ENCODE data around the gene MED8. TPM values are rescaled to one million over a fixed set of nuclear protein-coding genes. Genes with fewer than 3 reads are reported as not detected.
A peak's percentile ranks its signal among the peaks of the same experiment; 100 is the strongest.

Gene MED8
- total and polyA plus RNA-seq, 2 of the 4 experiments (the other 2 are of a cell fraction): 61.1 to 120 TPM

- peak overlapping the region; percentile 68 for H2AK5ac ChIP-seq (ENCODE audit: low read depth, low read length)
- H3K4me3 ChIP-seq (ENCODE audit: insufficient read depth, low read depth, low read length): no peak overlapping the region
- no peak overlapping the region for H3K9ac ChIP-seq (ENCODE audit: low read depth, low read length)
- POLR2A ChIA-PET (ENCODE audit: unreplicated experiment): no interaction called here
- H4K20me1 ChIP-seq (ENCODE audit: insufficient read depth, low read length): peaks cover 3% of the 10 kb centered on the region; the same call in 1 of the 2 replicates
- H4K5ac ChIP-seq (ENCODE audit: low read depth, low read length): no peak overlapping the region
- H3K9me1 ChIP-seq (ENCODE audit: insufficient read depth, low read length): peaks cover 13% of the 10 kb centered on the region
- no peaks in the 10 kb centered on the region for H3K79me1 ChIP-seq (ENCODE audit: low read depth in 1 of 2, low read length in 2 of 2)
- 0 out of 2 replicates have a peak overlapping the region, but pooled peaks have one; percentile 51 for H3K4ac ChIP-seq (ENCODE audit: low read depth, low read length)
- DNase-seq (no peak), ATAC-seq (ENCODE audit: low read depth) (no peak)
- H3K36me3 ChIP-seq (ENCODE audit: control insufficient read depth, insufficient read depth, low read length): no peaks in the 10 kb centered on the region
- no peak overlapping the region for H3K14ac ChIP-seq (replicated peaks; ENCODE audit: low read depth, low read length)
- no peak overlapping the region for H3K18ac ChIP-seq (ENCODE audit: low read depth, low read length)
- H4K8ac ChIP-seq (ENCODE audit: low read depth in 2 of 2, low read length in 2 of 2): no peak overlapping the region
- H2BK15ac ChIP-seq (ENCODE audit: low read depth, low read length): peak overlapping the region; percentile 72; the same call in 2 of the 3 replicates
- H3K9me3 ChIP-seq (ENCODE audit: control insufficient read depth, insufficient read depth, low read length): no peaks in the 10 kb centered on the region
- BruUV-seq (replicated peaks): no TSS peak
- H4K91ac ChIP-seq (ENCODE audit: insufficient read depth, low read depth, low read length): peak overlapping the region; percentile 62
- H3K56ac ChIP-seq (ENCODE audit: extremely low read depth, insufficient read depth, low read length): no peak overlapping the region
- intact Hi-C loops (cut with micrococcal nuclease): no loop called here
- H2AK9ac ChIP-seq (replicated peaks; ENCODE audit: low read depth, low read length, poor library complexity): peak overlapping the region; percentile 15
- no peak overlapping the region for H3K27ac ChIP-seq (ENCODE audit: insufficient read depth, low read length)
- peak overlapping the region; percentile 19 for H2AFZ ChIP-seq (replicated peaks; ENCODE audit: low read length, poor library complexity)
- no peak overlapping the region for H3K23ac ChIP-seq (ENCODE audit: low read depth, low read length)
- in situ Hi-C loops (cut with MboI; ENCODE audit: low sequenced_read_pairs): loop anchor here (10.0 kb wide), 1 partner anchor 117 kb away; no protein-coding TSS in a partner anchor
- peak overlapping the region; percentile 39; the same call in 1 of the 2 replicates for H2BK20ac ChIP-seq (ENCODE audit: low read depth, low read length)
- no peak overlapping the region for H2BK5ac ChIP-seq (ENCODE audit: low read depth, low read length, poor library complexity, severe bottlenecking)
- peaks cover 15% of the 10 kb centered on the region for H3K4me1 ChIP-seq (ENCODE audit: control insufficient read depth, insufficient read depth, low read length)
- dilution Hi-C loops (cut with HindIII; ENCODE audit: low sequenced_read_pairs, unreplicated experiment): no loop called here
- CTCF ChIA-PET: no interaction called here
- peak overlapping the region; percentile 26; the same call in 1 of the 2 replicates for H2BK120ac ChIP-seq (ENCODE audit: low read depth, low read length)
- H3K4me2 ChIP-seq (ENCODE audit: low read depth, low read length): no peak overlapping the region
- WGBS, 2 experiments (ENCODE audit: extremely low coverage in 2 of 2, insufficient read length in 1 of 2): 84% methylated on average over 2 of the region's 10 CpGs; no CpG with 5 or more reads in 1 of the 2 experiments
- H3K27me3 ChIP-seq (ENCODE audit: control insufficient read depth, insufficient read depth, low read length): 0 out of 2 replicates have a peak, but pooled peaks cover 7% of the 10 kb centered on the region
- TF ChIP-seq ELK1 (IDR thresholded peaks at IDR 0.05; ENCODE audit: borderline replicate concordance, low read depth, low read length): no peak
- no peak for TF ChIP-seq CTCF (conservative IDR thresholded peaks at IDR 0.05; ENCODE audit: low read depth, low read length)
- TF ChIP-seq NFE2L2 (IDR thresholded peaks at IDR 0.05; ENCODE audit: low read depth, low read length): no peak
- no peak for TF ChIP-seq CHD1 (IDR thresholded peaks at IDR 0.05; ENCODE audit: low read depth, low read length)
- TF ChIP-seq RFX5 (IDR thresholded peaks at IDR 0.05; ENCODE audit: low read depth, low read length): no peak
- TF ChIP-seq CEBPB (IDR thresholded peaks at IDR 0.05; ENCODE audit: low read depth, low read length): no peak
- TF ChIP-seq MAFK (IDR thresholded peaks at IDR 0.05; ENCODE audit: low read depth, low read length): no peak
- TF ChIP-seq FOS (IDR thresholded peaks at IDR 0.05; ENCODE audit: low read depth, low read length): no peak
- no peak for TF ChIP-seq BHLHE40 (IDR thresholded peaks at IDR 0.05; ENCODE audit: low read depth, low read length)
- no peak for TF ChIP-seq RCOR1 (IDR thresholded peaks at IDR 0.05; ENCODE audit: insufficient replicate concordance, low read length)
- no peak for TF ChIP-seq RAD21 (IDR thresholded peaks at IDR 0.05; ENCODE audit: low read length)
- TF ChIP-seq USF2 (IDR thresholded peaks at IDR 0.05; ENCODE audit: low read depth, low read length): no peak
- TF ChIP-seq MXI1 (IDR thresholded peaks at IDR 0.05; ENCODE audit: borderline replicate concordance, low read depth, low read length): no peak
- TF ChIP-seq POLR2A (IDR thresholded peaks at IDR 0.05; ENCODE audit: low read depth, low read length): no peak
Observed at GRCh38 chr1:43351421-43352350, 37.9 kb downstream of the MED8 start.

Data from IMR-90 (cell line).